ENCODE data around the gene DCAF4.

- TF ChIP-seq CTCF (conservative IDR thresholded peaks at IDR 0.05; ENCODE audit: low read depth, low read length), result no peak
- TF ChIP-seq EZH2 (IDR thresholded peaks at IDR 0.05; ENCODE audit: borderline replicate concordance, low read depth, low read length, poor library complexity, severe bottlenecking), result no peak
Measured at GRCh38 chr14:72952171-72952570, 25.9 kb downstream of the DCAF4 start.
